ENCODE data around the gene TMEM8B. TPM values are rescaled to one million over a fixed set of nuclear protein-coding genes. Genes with fewer than 3 reads are reported as not detected.
A peak's percentile ranks its signal among the peaks of the same experiment; 100 is the strongest.

The TMEM8B gene
- polyA plus RNA-seq, 1 of the 3 experiments (the other 2 are of a cell fraction): 5.8 TPM

GRCh38 chr9:35790025-35790384, 39.0 kb upstream of the TMEM8B start:
- H3F3A ChIP-seq (replicated peaks; ENCODE audit: insufficient read depth): peaks cover 4% of the 10 kb centered on the region
- no peak for TF ChIP-seq FOSL2 (IDR thresholded peaks at IDR 0.05; ENCODE audit: borderline replicate concordance, low read depth)
- no peak for TF ChIP-seq MXI1 (IDR thresholded peaks at IDR 0.05; ENCODE audit: low read depth, low read length)
- TF ChIP-seq CHD2 (IDR thresholded peaks at IDR 0.05; ENCODE audit: low read length, partially characterized antibody): no peak
- no peak for TF ChIP-seq FOXM1 (IDR thresholded peaks at IDR 0.05; ENCODE audit: low read depth)
- no peaks in the 10 kb centered on the region for H3K27me3 ChIP-seq (ENCODE audit: insufficient read depth)
- WGBS (ENCODE audit: low lambda C conversion rate): 26% methylated on average over 4 of the region's 4 CpGs
- POLR2A ChIA-PET: interaction anchor here (1.3 kb wide), 1 partner anchor 24 kb away, joined by 5 read pairs; the partner anchor contains the start of gene HINT2
- 0 out of 2 replicates have a peak overlapping the region, but pooled peaks have one; percentile 19 for H3K4me2 ChIP-seq
- H3K36me3 ChIP-seq (replicated peaks in 1 of 2; ENCODE audit: control insufficient read depth in 1 of 2, insufficient read depth in 2 of 2, low read length in 1 of 2): peaks cover 0 to 3% of the 10 kb centered on the region in 2 experiments
- H3K9me2 ChIP-seq: no peaks in the 10 kb centered on the region
- H2AFZ ChIP-seq (ENCODE audit: low read depth): no peak overlapping the region
- peaks cover 0 to 12% of the 10 kb centered on the region in 2 experiments; a peak in 1 of 4 replicates for H3K4me1 ChIP-seq (ENCODE audit: control insufficient read depth in 1 of 2, insufficient read depth in 2 of 2, low read depth in 1 of 2, low read length in 1 of 2)
- H3K9ac ChIP-seq: no peak overlapping the region
- CTCF ChIA-PET: interaction anchor here (0.7 to 6.5 kb wide), 62 partner anchors 8 to 247 kb away, joined by 3 to 136 read pairs (median 6); partner anchors contain the start of genes CCDC107, CREB3, FAM221B and GBA2
- no peak overlapping the region for H3K4me3 ChIP-seq (ENCODE audit: low read depth in 2 of 2, low read length in 1 of 2)
- H3K27ac ChIP-seq (ENCODE audit: low read depth in 2 of 2, low read length in 1 of 2): no peak overlapping the region
- H3K79me2 ChIP-seq (ENCODE audit: insufficient read depth): no peaks in the 10 kb centered on the region
- DNase-seq: no peak
- H4K20me1 ChIP-seq (ENCODE audit: insufficient read depth): no peaks in the 10 kb centered on the region
- H3K9me3 ChIP-seq: no peaks in the 10 kb centered on the region

DNA sequence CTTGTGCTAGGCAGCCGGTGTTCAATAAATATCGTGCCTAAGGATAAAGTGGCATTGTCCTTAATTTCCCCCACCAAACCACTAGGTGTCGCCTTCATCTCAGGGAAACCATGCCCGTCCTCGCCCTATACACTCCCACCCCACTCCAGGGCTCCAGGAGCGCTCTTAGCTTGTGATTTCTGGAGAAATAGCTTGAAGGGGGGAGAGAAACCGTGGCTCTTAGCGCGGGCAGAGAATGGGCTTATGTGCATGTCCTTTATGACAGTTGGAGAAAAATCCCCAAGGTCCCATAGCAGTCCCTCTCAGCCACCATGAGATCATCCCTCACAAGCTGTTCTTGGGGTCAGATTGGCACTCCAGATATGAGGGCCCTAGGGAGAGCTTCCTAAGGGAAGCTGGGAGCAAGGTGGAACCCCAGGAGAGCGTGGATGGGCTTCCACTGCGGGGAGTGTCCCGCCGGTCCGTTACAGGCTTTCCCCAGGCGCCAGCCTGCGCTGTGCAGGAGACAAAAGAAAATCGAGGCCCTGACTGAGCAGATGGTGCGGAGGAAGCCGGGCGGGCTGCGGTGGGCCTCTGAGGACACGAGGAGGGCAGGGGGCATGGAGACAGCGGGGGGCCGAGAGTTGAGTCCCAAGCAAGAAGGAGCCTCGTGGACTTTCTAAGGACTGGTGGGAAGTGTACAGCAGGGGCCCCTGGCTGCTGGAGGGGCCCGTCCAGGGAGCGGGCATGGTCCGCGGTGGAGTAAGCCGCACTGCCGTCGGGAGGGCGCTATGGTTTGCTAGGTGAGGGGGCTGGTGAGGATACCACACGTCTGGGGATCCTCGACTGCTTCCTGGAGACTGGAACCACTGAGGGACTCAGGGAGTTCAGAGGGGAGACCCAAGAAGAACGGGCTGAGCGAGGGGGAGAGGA, 38.4 kb upstream of the TMEM8B start:
- H4K20me1 ChIP-seq (ENCODE audit: insufficient read depth): no peaks in the 10 kb centered on the region
- peaks cover 0 to 3% of the 10 kb centered on the region in 2 experiments for H3K36me3 ChIP-seq (replicated peaks in 1 of 2; ENCODE audit: control insufficient read depth in 1 of 2, insufficient read depth in 2 of 2, low read length in 1 of 2)
- H3K4me1 ChIP-seq (ENCODE audit: control insufficient read depth in 1 of 2, insufficient read depth in 2 of 2, low read depth in 1 of 2, low read length in 1 of 2): peaks cover 0 to 12% of the 10 kb centered on the region in 2 experiments; a peak in 1 of 4 replicates
- peak; percentile 92 for DNase-seq
- ChIA-PET CTCF (interaction anchor here (0.5 to 6.5 kb wide), 71 partner anchors 8 to 246 kb away, joined by 3 to 136 read pairs (median 5); partner anchors contain the start of genes CCDC107, CREB3, FAM221B and GBA2), POLR2A (interaction anchor here (0.6 to 1.3 kb wide), 3 partner anchors 21 to 67 kb away, joined by 3 to 5 read pairs (median 5); partner anchors contain the start of genes HINT2 and SPAG8)
- H3K4me3 ChIP-seq (ENCODE audit: low read depth in 2 of 2, low read length in 1 of 2): no peak overlapping the region
- no peaks in the 10 kb centered on the region for H3K9me2 ChIP-seq
- no peaks in the 10 kb centered on the region for H3K9me3 ChIP-seq
- peak overlapping the region; percentile 66; the same call in 1 of the 2 replicates for H2AFZ ChIP-seq (ENCODE audit: low read depth)
- H3K27me3 ChIP-seq (ENCODE audit: insufficient read depth): no peaks in the 10 kb centered on the region
- no peak overlapping the region for H3K27ac ChIP-seq (ENCODE audit: low read depth in 2 of 2, low read length in 1 of 2)
- H3K9ac ChIP-seq: no peak overlapping the region
- peaks cover 4% of the 10 kb centered on the region for H3F3A ChIP-seq (replicated peaks; ENCODE audit: insufficient read depth)
- no peaks in the 10 kb centered on the region for H3K79me2 ChIP-seq (ENCODE audit: insufficient read depth)
- H3K4me2 ChIP-seq: 0 out of 2 replicates have a peak overlapping the region, but pooled peaks have one; percentile 19
- WGBS (ENCODE audit: low lambda C conversion rate): 72% methylated on average over 37 of the region's 37 CpGs
- TF ChIP-seq, protein P1, sequence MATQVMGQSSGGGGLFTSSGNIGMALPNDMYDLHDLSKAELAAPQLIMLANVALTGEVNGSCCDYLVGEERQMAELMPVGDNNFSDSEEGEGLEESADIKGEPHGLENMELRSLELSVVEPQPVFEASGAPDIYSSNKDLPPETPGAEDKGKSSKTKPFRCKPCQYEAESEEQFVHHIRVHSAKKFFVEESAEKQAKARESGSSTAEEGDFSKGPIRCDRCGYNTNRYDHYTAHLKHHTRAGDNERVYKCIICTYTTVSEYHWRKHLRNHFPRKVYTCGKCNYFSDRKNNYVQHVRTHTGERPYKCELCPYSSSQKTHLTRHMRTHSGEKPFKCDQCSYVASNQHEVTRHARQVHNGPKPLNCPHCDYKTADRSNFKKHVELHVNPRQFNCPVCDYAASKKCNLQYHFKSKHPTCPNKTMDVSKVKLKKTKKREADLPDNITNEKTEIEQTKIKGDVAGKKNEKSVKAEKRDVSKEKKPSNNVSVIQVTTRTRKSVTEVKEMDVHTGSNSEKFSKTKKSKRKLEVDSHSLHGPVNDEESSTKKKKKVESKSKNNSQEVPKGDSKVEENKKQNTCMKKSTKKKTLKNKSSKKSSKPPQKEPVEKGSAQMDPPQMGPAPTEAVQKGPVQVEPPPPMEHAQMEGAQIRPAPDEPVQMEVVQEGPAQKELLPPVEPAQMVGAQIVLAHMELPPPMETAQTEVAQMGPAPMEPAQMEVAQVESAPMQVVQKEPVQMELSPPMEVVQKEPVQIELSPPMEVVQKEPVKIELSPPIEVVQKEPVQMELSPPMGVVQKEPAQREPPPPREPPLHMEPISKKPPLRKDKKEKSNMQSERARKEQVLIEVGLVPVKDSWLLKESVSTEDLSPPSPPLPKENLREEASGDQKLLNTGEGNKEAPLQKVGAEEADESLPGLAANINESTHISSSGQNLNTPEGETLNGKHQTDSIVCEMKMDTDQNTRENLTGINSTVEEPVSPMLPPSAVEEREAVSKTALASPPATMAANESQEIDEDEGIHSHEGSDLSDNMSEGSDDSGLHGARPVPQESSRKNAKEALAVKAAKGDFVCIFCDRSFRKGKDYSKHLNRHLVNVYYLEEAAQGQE (IDR thresholded peaks at IDR 0.05; ENCODE audit: low read depth, low read length): no peak
- TF ChIP-seq RAD21 (IDR thresholded peaks at IDR 0.05; ENCODE audit: low read length) (peak; percentile 95), FOXM1 (IDR thresholded peaks at IDR 0.05; ENCODE audit: low read depth) (no peak), POLR2AphosphoS5 (IDR thresholded peaks at IDR 0.05; ENCODE audit: low read depth, low read length) (no peak), NRF1 (IDR thresholded peaks at IDR 0.05; ENCODE audit: low read depth, low read length) (no peak), USF2 (IDR thresholded peaks at IDR 0.05; ENCODE audit: borderline replicate concordance, low read depth, low read length) (no peak), RXRA (IDR thresholded peaks at IDR 0.05; ENCODE audit: borderline replicate concordance, low read depth) (no peak), MAX (IDR thresholded peaks at IDR 0.05; ENCODE audit: low read depth) (no peak), SMC3 (IDR thresholded peaks at IDR 0.05; ENCODE audit: low read depth, low read length) (peak; percentile 72), EP300 (IDR thresholded peaks at IDR 0.05; ENCODE audit: borderline replicate concordance in 1 of 2, low read depth in 1 of 2, low read length in 1 of 2) (no peak), MXI1 (IDR thresholded peaks at IDR 0.05; ENCODE audit: low read depth, low read length) (no peak)
- TF ChIP-seq, protein P2, sequence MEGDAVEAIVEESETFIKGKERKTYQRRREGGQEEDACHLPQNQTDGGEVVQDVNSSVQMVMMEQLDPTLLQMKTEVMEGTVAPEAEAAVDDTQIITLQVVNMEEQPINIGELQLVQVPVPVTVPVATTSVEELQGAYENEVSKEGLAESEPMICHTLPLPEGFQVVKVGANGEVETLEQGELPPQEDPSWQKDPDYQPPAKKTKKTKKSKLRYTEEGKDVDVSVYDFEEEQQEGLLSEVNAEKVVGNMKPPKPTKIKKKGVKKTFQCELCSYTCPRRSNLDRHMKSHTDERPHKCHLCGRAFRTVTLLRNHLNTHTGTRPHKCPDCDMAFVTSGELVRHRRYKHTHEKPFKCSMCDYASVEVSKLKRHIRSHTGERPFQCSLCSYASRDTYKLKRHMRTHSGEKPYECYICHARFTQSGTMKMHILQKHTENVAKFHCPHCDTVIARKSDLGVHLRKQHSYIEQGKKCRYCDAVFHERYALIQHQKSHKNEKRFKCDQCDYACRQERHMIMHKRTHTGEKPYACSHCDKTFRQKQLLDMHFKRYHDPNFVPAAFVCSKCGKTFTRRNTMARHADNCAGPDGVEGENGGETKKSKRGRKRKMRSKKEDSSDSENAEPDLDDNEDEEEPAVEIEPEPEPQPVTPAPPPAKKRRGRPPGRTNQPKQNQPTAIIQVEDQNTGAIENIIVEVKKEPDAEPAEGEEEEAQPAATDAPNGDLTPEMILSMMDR (IDR thresholded peaks at IDR 0.05): peak; percentile 86
- TF ChIP-seq, protein P3, sequence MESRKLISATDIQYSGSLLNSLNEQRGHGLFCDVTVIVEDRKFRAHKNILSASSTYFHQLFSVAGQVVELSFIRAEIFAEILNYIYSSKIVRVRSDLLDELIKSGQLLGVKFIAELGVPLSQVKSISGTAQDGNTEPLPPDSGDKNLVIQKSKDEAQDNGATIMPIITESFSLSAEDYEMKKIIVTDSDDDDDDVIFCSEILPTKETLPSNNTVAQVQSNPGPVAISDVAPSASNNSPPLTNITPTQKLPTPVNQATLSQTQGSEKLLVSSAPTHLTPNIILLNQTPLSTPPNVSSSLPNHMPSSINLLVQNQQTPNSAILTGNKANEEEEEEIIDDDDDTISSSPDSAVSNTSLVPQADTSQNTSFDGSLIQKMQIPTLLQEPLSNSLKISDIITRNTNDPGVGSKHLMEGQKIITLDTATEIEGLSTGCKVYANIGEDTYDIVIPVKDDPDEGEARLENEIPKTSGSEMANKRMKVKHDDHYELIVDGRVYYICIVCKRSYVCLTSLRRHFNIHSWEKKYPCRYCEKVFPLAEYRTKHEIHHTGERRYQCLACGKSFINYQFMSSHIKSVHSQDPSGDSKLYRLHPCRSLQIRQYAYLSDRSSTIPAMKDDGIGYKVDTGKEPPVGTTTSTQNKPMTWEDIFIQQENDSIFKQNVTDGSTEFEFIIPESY (IDR thresholded peaks at IDR 0.05; ENCODE audit: borderline replicate concordance, low read depth): no peak

All from SK-N-SH (cell line).